ENCODE measurements around the gene TCTN1.

DNA sequence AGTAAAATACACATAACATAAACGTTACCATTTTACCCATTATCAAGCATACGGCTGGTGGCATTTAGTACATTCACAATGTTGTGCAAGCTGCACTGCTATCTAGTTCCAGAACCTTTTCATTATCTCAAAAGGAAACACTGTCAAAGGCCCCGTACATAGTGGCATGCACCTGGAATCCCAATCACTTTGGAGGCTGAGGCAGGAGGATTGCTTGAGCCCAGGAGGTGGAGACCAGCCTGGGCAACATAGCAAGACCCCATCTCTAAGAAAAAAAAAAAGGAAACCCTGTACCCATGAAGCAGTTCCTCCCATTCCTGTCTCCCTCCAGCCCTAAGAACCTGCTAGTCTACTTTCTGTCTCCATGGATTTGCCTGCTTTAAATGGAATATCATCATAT lies 82.4 kb downstream of the TCTN1 start:
- TF ChIP-seq EP300 (IDR thresholded peaks at IDR 0.05; ENCODE audit: low read length), result no peak
- TF ChIP-seq, protein P1, sequence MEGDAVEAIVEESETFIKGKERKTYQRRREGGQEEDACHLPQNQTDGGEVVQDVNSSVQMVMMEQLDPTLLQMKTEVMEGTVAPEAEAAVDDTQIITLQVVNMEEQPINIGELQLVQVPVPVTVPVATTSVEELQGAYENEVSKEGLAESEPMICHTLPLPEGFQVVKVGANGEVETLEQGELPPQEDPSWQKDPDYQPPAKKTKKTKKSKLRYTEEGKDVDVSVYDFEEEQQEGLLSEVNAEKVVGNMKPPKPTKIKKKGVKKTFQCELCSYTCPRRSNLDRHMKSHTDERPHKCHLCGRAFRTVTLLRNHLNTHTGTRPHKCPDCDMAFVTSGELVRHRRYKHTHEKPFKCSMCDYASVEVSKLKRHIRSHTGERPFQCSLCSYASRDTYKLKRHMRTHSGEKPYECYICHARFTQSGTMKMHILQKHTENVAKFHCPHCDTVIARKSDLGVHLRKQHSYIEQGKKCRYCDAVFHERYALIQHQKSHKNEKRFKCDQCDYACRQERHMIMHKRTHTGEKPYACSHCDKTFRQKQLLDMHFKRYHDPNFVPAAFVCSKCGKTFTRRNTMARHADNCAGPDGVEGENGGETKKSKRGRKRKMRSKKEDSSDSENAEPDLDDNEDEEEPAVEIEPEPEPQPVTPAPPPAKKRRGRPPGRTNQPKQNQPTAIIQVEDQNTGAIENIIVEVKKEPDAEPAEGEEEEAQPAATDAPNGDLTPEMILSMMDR (IDR thresholded peaks at IDR 0.05 in 2 of 3, conservative IDR thresholded peaks at IDR 0.05 in 1 of 3; ENCODE audit: insufficient read depth in 2 of 3, low read depth in 1 of 3, low read length in 3 of 3), result no peak
- TF ChIP-seq ZBTB7A (IDR thresholded peaks at IDR 0.05; ENCODE audit: borderline replicate concordance, control insufficient read depth, low read depth, low read length), result no peak
- TF ChIP-seq, protein P2, sequence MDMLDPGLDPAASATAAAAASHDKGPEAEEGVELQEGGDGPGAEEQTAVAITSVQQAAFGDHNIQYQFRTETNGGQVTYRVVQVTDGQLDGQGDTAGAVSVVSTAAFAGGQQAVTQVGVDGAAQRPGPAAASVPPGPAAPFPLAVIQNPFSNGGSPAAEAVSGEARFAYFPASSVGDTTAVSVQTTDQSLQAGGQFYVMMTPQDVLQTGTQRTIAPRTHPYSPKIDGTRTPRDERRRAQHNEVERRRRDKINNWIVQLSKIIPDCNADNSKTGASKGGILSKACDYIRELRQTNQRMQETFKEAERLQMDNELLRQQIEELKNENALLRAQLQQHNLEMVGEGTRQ (CRISPR knock-in tag; IDR thresholded peaks at IDR 0.05), result no peak
